Activated B cell treated with CpG ODN at 0.5 μM for 24 hours (primary cell): ENCODE measurements around the gene RPL38. TPM values are rescaled to one million over a fixed set of nuclear protein-coding genes. Genes with fewer than 3 reads are reported as not detected.
A peak's percentile ranks its signal among the peaks of the same experiment; 100 is the strongest.

Source experiments
- ATAC-seq: fragments of 200-7000 bp; cut with Tn5 transposase; one replicate; pipeline ENCODE4 v1.10.0; 2021; ENCODE audit warnings: low read depth, mild to moderate bottlenecking, moderate library complexity
- CTCF ChIA-PET: fragments of 350-600 bp; sonication (Branson Sonifier 250); formaldehyde crosslinking; loops from one replicate; lab custom pipeline; 2021; ENCODE audit warnings: antibody characterized with exemption; lab: Charles Lee
- POLR2A ChIA-PET: fragments of 350-600 bp; sonication (Branson Sonifier 250); formaldehyde crosslinking; loops from one replicate; lab custom pipeline; 2021; ENCODE audit warnings: antibody characterized with exemption; lab: Charles Lee
- DNase-seq: peaks from one replicate; pipeline ENCODE4 v3.0.0; 2022
- H3K27ac Mint-ChIP-seq: one replicate; pipeline ENCODE4 v1.8.0; 2020; ENCODE audit warnings: mixed read lengths
- H3K27me3 Mint-ChIP-seq: one replicate; pipeline ENCODE4 v1.8.0; 2021; ENCODE audit warnings: mixed read lengths
- H3K36me3 Mint-ChIP-seq: one replicate; pipeline ENCODE4 v1.8.0; 2021; ENCODE audit warnings: low read depth, mixed read lengths
- H3K4me1 Mint-ChIP-seq: one replicate; pipeline ENCODE4 v1.8.0; 2021; ENCODE audit warnings: mixed read lengths
- H3K4me3 Mint-ChIP-seq: one replicate; pipeline ENCODE4 v1.8.0; 2020; ENCODE audit warnings: mild to moderate bottlenecking, mixed read lengths
- H3K9me3 Mint-ChIP-seq: one replicate; pipeline ENCODE4 v1.8.0; 2020; ENCODE audit warnings: mixed read lengths
- intact Hi-C: fragments of 100-400 bp; cut with micrococcal nuclease; formaldehyde crosslinking; loops from one replicate; pipeline ENCODE4 v1.15.1; 2024
- total RNA-seq: library from RNA; stranded (reverse); gene quantifications from 2 replicates; pipeline ENCODE4 v1.2.3, GENCODE V29; 2022
- TF ChIP-seq, protein P1 (sequence below): fragments of 200-600 bp; IDR thresholded peaks from one replicate; pipeline ENCODE4 v1.8.0; 2022; ENCODE audit warnings: antibody characterized with exemption, mild to moderate bottlenecking

The RPL38 gene
- total RNA-seq, 1 donor from 2014 or later: 1,330 TPM

DNA sequence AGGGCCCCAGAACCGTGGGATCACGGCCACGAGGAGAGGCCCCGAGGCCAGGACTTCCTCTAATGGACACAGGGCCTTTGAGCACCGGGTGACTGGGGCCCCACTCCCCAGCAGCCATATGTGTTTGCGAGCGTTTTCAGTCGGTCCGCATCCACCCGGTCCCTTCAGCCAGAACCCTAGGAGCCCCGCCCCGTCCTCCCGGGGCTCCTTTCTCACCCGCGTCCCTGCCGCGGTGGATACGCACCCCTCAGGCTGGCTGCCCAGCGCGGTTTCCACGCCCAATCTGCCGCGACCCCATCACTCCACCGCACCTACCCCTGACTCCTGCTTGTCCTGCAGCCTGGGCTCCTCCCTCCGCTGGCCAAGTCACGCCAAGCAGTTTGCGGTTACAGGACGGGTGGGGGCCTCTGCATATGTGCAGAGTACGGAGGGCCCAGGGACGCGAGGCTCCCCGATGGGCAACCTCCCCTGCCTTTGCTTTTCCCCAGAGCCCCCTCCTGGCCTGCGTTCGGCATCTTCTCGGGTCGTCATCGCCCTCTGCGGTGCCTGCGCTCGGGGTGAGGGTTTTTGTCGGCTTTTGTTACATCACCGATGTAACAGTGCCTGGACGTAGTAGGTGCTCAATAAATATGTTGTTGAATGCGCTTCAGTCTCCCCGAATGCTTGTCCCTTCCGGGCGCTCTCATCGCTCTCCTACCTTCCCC lies 8.9 kb downstream of the RPL38 start:
- H3K9me3 Mint-ChIP-seq: no peaks in the 10 kb centered on the region
- H3K27me3 Mint-ChIP-seq: no peaks in the 10 kb centered on the region
- peaks cover 37% of the 10 kb centered on the region for H3K36me3 Mint-ChIP-seq
- TF ChIP-seq, protein P1, sequence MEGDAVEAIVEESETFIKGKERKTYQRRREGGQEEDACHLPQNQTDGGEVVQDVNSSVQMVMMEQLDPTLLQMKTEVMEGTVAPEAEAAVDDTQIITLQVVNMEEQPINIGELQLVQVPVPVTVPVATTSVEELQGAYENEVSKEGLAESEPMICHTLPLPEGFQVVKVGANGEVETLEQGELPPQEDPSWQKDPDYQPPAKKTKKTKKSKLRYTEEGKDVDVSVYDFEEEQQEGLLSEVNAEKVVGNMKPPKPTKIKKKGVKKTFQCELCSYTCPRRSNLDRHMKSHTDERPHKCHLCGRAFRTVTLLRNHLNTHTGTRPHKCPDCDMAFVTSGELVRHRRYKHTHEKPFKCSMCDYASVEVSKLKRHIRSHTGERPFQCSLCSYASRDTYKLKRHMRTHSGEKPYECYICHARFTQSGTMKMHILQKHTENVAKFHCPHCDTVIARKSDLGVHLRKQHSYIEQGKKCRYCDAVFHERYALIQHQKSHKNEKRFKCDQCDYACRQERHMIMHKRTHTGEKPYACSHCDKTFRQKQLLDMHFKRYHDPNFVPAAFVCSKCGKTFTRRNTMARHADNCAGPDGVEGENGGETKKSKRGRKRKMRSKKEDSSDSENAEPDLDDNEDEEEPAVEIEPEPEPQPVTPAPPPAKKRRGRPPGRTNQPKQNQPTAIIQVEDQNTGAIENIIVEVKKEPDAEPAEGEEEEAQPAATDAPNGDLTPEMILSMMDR: no peak
- ChIA-PET CTCF (interaction anchor here (1.0 to 1.3 kb wide), 3 partner anchors 9 to 157 kb away, joined by 3 to 5 read pairs (median 3); partner anchors contain the start of gene RPL38), POLR2A (interaction anchor here (1.1 to 2.5 kb wide), 2 partner anchors 8 to 9 kb away, joined by 7 to 28 read pairs; partner anchors contain the start of gene RPL38)
- H3K27ac Mint-ChIP-seq: peak overlapping the region; percentile 89
- intact Hi-C loops: loop anchor here (5.0 kb wide), 1 partner anchor 660 kb away; the partner anchor contains the start of gene FDXR
- H3K4me1 Mint-ChIP-seq: peaks cover 53% of the 10 kb centered on the region
- ATAC-seq (peak; percentile 7), DNase-seq (peak; percentile 30)
- H3K4me3 Mint-ChIP-seq: peak overlapping the region; percentile 86

DNA sequence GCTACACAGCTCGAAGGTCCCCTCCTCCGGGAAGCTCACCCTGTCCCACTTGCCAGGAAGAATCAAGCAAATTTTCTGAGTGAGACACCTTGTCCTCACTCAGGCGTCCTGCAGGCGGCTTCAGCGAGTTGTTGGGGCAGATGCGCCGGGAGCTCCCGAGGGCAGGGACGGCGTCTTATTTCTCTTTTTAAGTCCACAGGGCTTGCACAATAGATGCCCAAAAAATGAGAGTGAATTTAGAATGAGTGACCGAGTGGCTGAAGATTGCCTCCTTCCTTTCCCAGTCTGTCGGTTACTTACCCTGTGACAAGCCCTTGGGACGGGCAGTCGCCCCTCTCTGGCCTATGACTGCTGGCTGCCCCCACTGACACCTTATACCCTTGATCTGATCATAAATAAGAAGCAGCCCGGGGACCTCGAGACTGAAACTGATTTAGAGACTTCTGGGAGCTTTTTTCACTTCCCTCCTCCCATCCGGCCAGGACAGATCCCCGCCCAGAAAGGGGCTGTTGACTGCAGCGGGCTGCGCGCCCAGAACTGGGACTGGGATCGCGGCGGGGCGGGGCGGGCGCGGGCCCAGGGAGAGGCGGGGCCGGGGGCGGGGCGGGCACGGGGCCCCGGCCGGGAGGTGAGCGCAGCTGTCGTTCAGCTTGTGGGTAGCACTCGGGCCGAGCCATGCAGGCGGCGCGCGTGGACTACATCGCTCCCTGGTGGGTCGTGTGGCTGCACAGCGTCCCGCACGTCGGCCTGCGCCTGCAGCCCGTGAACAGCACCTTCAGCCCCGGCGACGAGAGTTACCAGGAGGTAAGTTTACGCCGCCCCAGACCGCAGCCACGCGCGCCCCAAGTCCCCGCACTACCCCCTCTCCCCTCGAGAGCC lies 9.7 kb downstream of the RPL38 start, which contains the start of gene TTYH2:
TTYH2 (plus strand) TSS at position 659 of the 879 bp plus-strand sequence; CDS start at position 676, 17 bp downstream.
- Mint-ChIP-seq H3K27me3 (no peaks in the 10 kb centered on the region), H3K36me3 (peaks cover 29% of the 10 kb centered on the region), H3K27ac (peak within 1 kb of the TSS; percentile 89), H3K4me1 (peaks cover 48% of the 10 kb centered on the region), H3K9me3 (no peaks in the 10 kb centered on the region), H3K4me3 (peak within 1 kb of the TSS; percentile 86)
- ChIA-PET CTCF (interaction anchor here (1.0 to 1.3 kb wide), 3 partner anchors 9 to 156 kb away, joined by 3 to 5 read pairs (median 3); partner anchors contain the start of gene RPL38), POLR2A (interaction anchor here (2.5 kb wide), 1 partner anchor 9 kb away, joined by 28 read pairs; the partner anchor contains the start of gene RPL38)
- peak; percentile 77 for ATAC-seq
- DNase-seq: peak; percentile 66
- TF ChIP-seq, protein P1: no peak
- intact Hi-C loops: loop anchor here (1.0 to 5.0 kb wide), 2 partner anchors 10 to 659 kb away; partner anchors contain the start of genes FDXR and RPL38

DNA sequence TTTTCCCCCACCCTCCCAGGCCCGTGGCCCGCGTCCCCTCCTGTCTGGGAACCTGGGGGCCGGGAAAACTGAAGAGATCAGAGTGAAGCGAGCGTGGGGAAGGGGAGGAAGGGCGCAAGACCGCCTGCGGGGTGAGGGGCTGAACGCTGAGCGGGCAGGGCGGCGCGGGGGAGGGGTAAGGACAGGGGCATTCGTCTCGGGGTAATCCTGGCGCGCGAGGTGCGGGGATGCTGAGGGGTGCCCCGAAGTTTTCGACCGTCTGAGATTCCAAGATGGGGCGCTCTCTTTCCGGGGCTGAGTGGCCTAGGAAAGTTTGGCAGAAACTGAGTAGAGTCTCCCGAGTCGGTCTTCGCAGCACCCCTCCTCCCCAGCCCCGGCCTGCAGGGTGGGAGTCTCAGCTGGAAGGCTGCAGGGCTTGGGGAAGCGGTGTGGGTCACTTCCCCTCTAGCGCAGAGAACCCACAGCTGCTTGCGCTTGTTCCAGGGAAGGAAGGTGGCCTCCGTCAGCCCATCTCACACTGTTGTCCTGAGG lies 10.4 kb downstream of the RPL38 start:
- POLR2A ChIA-PET: interaction anchor here (1.3 to 2.5 kb wide), 2 partner anchors 10 to 252 kb away, joined by 3 to 28 read pairs; partner anchors contain the start of genes CD300A and RPL38
- Mint-ChIP-seq H3K9me3 (no peaks in the 10 kb centered on the region), H3K4me1 (peaks cover 45% of the 10 kb centered on the region), H3K36me3 (peaks cover 21% of the 10 kb centered on the region), H3K4me3 (peak overlapping the region; percentile 86), H3K27ac (no peak overlapping the region), H3K27me3 (no peaks in the 10 kb centered on the region)
- TF ChIP-seq, protein P1: no peak
- DNase-seq (no peak), ATAC-seq (no peak)
- intact Hi-C loops: loop anchor here (1.0 to 5.0 kb wide), 2 partner anchors 11 to 658 kb away; partner anchors contain the start of genes FDXR and RPL38
- CTCF ChIA-PET: interaction anchor here (1.0 to 1.3 kb wide), 2 partner anchors 10 to 155 kb away, joined by 3 to 5 read pairs; partner anchors contain the start of gene RPL38

DNA sequence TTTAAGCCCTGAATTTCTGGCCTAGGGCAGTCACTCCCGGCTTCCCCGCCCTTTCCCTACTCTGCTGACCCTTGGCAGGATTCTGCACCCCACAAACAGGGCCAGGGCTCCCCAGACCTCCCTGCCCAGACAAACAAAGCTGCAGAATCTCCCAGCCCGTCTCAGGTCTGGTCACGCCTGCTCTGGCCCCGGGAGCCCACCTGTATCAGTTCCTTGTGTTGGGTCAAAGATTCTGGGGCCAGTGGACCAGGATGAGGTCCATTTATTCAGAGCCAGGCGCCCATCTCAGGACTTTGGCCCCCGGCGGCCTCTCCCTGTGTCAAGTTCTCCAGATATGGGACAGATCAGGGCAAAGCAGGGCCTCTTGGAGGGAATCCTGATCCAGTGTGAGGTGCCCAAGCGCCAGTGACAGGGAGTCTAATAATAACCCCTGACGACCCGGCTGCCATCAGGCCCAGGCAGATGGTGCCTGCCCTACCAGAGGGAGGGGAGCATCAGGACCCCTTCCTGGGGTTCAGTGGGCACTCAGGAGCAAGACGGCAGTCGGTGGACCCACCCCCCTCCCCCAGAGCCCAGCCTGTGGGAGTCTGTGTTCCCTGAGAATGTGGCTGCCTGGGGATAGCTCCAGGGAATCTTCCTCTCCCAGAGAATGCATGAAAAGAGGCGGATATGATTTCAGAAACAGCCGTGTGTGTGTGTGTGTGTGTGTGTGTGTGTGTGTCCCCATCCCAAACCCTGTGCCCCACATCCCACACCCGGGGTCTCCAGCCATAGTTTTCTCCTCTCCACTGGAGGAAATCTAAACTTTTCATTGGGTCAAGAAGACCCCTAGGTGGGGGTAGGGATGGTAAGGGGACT lies 11.2 kb downstream of the RPL38 start:
- Mint-ChIP-seq H3K4me3 (peak overlapping the region; percentile 86), H3K36me3 (peaks cover 14% of the 10 kb centered on the region), H3K4me1 (peaks cover 45% of the 10 kb centered on the region), H3K27me3 (no peaks in the 10 kb centered on the region), H3K27ac (no peak overlapping the region), H3K9me3 (peaks cover 4% of the 10 kb centered on the region)
- DNase-seq (no peak), ATAC-seq (no peak)
- TF ChIP-seq, protein P1: no peak
- intact Hi-C loops: loop anchor here (5.0 kb wide), 1 partner anchor 658 kb away; the partner anchor contains the start of gene FDXR
- ChIA-PET POLR2A (interaction anchor here (1.3 to 2.5 kb wide), 2 partner anchors 11 to 252 kb away, joined by 3 to 28 read pairs; partner anchors contain the start of genes CD300A and RPL38), CTCF (no interaction called here)
